Stimulated activated CD4-positive, alpha-beta T cell treated with anti-CD3 and anti-CD28 coated beads, Interleukin-15, amount 100 ng/mL, for 48 hours (primary cell): Measurements from ENCODE around the gene JAZF1.
"Not testable (repeated sequence)": the region's sequence is repeated elsewhere in the genome, so short reads cannot be mapped to it uniquely, and the experiment has no call there.

Experiments used
- DNase-seq, 2 donors: peaks; one replicate each; pipeline ENCODE4 v3.0.0-alpha.2; 2020; ENCODE audit warnings: low read depth in 2 of 2

Gene JAZF1

GRCh38 chr7:27873981-27874957 lies 306.3 kb downstream of the JAZF1 start:
- DNase-seq, result no peak

GRCh38 chr7:27872356-27873275 lies 308.0 kb downstream of the JAZF1 start:
- no peak for DNase-seq

GRCh38 chr7:27871866-27872265 lies 308.7 kb downstream of the JAZF1 start:
- no peak for DNase-seq

- no peak for DNase-seq
These were observed 309.5 kb downstream of the JAZF1 start for GRCh38 chr7:27871086-27871485.

- DNase-seq, result no peak
These were observed 310.0 kb downstream of the JAZF1 start for GRCh38 chr7:27870595-27870994.

- DNase-seq, result no peak
These were observed 311.5 kb downstream of the JAZF1 start for GRCh38 chr7:27869056-27869455.

GRCh38 chr7:27868131-27868550 lies 312.5 kb downstream of the JAZF1 start:
- DNase-seq, result no peak

- no peak for DNase-seq
These were observed 313.5 kb downstream of the JAZF1 start for GRCh38 chr7:27866828-27867672.

- no peak for DNase-seq
These were observed 314.3 kb downstream of the JAZF1 start for GRCh38 chr7:27866256-27866655.

- DNase-seq, result no peak
These were observed 316.7 kb downstream of the JAZF1 start for GRCh38 chr7:27863880-27864279.

GRCh38 chr7:27861747-27862146 lies 318.8 kb downstream of the JAZF1 start:
- DNase-seq, result no peak

- no peak for DNase-seq
These were observed 319.8 kb downstream of the JAZF1 start for GRCh38 chr7:27860800-27861199.

- not testable (repeated sequence) for DNase-seq
These were observed 323.7 kb downstream of the JAZF1 start for GRCh38 chr7:27856703-27857485.

GRCh38 chr7:27850531-27850930 lies 330.1 kb downstream of the JAZF1 start:
- DNase-seq, result no peak

GRCh38 chr7:27846388-27846787 lies 334.2 kb downstream of the JAZF1 start:
- DNase-seq, result no peak

- DNase-seq, result no peak
These were observed 336.9 kb downstream of the JAZF1 start for GRCh38 chr7:27843584-27844305.

GRCh38 chr7:27842851-27843250 lies 337.7 kb downstream of the JAZF1 start:
- DNase-seq, result no peak

- no peak for DNase-seq
These were observed 338.4 kb downstream of the JAZF1 start for GRCh38 chr7:27842094-27842692.

- no peak for DNase-seq
These were observed 339.7 kb downstream of the JAZF1 start for GRCh38 chr7:27840760-27841364.
